ENCODE measurements around the gene ANO4.

Gene ANO4

GRCh38 chr12:100901266-100901665, 106.7 kb downstream of the ANO4 start:
- H3K27ac ChIP-seq (ENCODE audit: low read depth, low read length) = no peak overlapping the region
- no peak overlapping the region for H3K4me3 ChIP-seq (ENCODE audit: insufficient read depth, low read length, poor library complexity, severe bottlenecking)
- TF ChIP-seq, protein P1, sequence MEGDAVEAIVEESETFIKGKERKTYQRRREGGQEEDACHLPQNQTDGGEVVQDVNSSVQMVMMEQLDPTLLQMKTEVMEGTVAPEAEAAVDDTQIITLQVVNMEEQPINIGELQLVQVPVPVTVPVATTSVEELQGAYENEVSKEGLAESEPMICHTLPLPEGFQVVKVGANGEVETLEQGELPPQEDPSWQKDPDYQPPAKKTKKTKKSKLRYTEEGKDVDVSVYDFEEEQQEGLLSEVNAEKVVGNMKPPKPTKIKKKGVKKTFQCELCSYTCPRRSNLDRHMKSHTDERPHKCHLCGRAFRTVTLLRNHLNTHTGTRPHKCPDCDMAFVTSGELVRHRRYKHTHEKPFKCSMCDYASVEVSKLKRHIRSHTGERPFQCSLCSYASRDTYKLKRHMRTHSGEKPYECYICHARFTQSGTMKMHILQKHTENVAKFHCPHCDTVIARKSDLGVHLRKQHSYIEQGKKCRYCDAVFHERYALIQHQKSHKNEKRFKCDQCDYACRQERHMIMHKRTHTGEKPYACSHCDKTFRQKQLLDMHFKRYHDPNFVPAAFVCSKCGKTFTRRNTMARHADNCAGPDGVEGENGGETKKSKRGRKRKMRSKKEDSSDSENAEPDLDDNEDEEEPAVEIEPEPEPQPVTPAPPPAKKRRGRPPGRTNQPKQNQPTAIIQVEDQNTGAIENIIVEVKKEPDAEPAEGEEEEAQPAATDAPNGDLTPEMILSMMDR (IDR thresholded peaks at IDR 0.05; ENCODE audit: insufficient read depth, low read length, poor library complexity, severe bottlenecking) = no peak
- no peak for TF ChIP-seq EZH2phosphoT487 (conservative IDR thresholded peaks at IDR 0.05; ENCODE audit: low read length)
- H3K27me3 ChIP-seq (ENCODE audit: low read length) = no peaks in the 10 kb centered on the region
- no peak overlapping the region for H3K9ac ChIP-seq (ENCODE audit: low read length)
- no peaks in the 10 kb centered on the region for H3F3A ChIP-seq (ENCODE audit: insufficient read depth)
- no peak overlapping the region for H2AFZ ChIP-seq (ENCODE audit: low read depth, low read length, severe bottlenecking)
- H4K20me1 ChIP-seq (ENCODE audit: low read depth, low read length) = no peaks in the 10 kb centered on the region
- no peaks in the 10 kb centered on the region for H3K79me2 ChIP-seq (ENCODE audit: insufficient read depth, low read length)
- H3K9me2 ChIP-seq (replicated peaks; ENCODE audit: insufficient read depth, low read length) = no peaks in the 10 kb centered on the region
- no peaks in the 10 kb centered on the region for H3K36me3 ChIP-seq (ENCODE audit: low read length)
- H3K4me2 ChIP-seq (ENCODE audit: low read depth, low read length, poor library complexity, severe bottlenecking) = no peak overlapping the region
- no peaks in the 10 kb centered on the region for H3K9me3 ChIP-seq (ENCODE audit: insufficient read depth, low read length)

GRCh38 chr12:100904270-100904669, 109.7 kb downstream of the ANO4 start:
- no peaks in the 10 kb centered on the region for H4K20me1 ChIP-seq (ENCODE audit: low read depth, low read length)
- H3K9me3 ChIP-seq (ENCODE audit: insufficient read depth, low read length) = no peaks in the 10 kb centered on the region
- no peak overlapping the region for H3K9ac ChIP-seq (ENCODE audit: low read length)
- TF ChIP-seq EZH2phosphoT487 (conservative IDR thresholded peaks at IDR 0.05; ENCODE audit: low read length) = no peak
- TF ChIP-seq, protein P1 (IDR thresholded peaks at IDR 0.05; ENCODE audit: insufficient read depth, low read length, poor library complexity, severe bottlenecking) = no peak
- H3K36me3 ChIP-seq (ENCODE audit: low read length) = no peaks in the 10 kb centered on the region
- no peak overlapping the region for H3K27ac ChIP-seq (ENCODE audit: low read depth, low read length)
- no peak overlapping the region for H3K4me2 ChIP-seq (ENCODE audit: low read depth, low read length, poor library complexity, severe bottlenecking)
- no peaks in the 10 kb centered on the region for H3K79me2 ChIP-seq (ENCODE audit: insufficient read depth, low read length)
- H2AFZ ChIP-seq (ENCODE audit: low read depth, low read length, severe bottlenecking) = no peak overlapping the region
- no peaks in the 10 kb centered on the region for H3K27me3 ChIP-seq (ENCODE audit: low read length)
- H3F3A ChIP-seq (ENCODE audit: insufficient read depth) = no peaks in the 10 kb centered on the region
- no peak overlapping the region for H3K4me3 ChIP-seq (ENCODE audit: insufficient read depth, low read length, poor library complexity, severe bottlenecking)
- H3K9me2 ChIP-seq (replicated peaks; ENCODE audit: insufficient read depth, low read length) = no peaks in the 10 kb centered on the region

DNA sequence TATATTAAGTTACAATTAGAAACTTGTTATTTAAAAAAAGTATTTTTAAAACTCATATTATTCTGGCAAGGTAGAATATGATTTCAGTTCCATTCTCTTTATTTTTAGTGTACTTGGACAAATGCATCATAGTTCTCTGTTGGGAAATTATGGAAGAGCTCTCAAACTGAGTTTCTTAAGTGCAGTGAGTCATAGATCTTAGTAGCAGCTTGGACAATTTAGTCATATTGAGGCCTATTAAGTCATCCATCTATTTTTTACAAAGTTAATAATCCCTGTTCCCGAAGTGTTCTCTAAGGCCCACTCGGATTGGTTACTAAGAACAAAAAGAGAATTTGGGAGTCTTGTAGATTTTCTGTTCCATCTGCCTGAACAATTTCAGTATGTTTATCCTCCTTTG, 113.9 kb downstream of the ANO4 start:
- Histone ChIP-seq H4K20me1 (ENCODE audit: low read depth, low read length) (no peaks in the 10 kb centered on the region), H3K4me2 (ENCODE audit: low read depth, low read length, poor library complexity, severe bottlenecking) (no peak overlapping the region), H3K36me3 (ENCODE audit: low read length) (no peaks in the 10 kb centered on the region), H3K9me2 (replicated peaks; ENCODE audit: insufficient read depth, low read length) (no peaks in the 10 kb centered on the region), H3K4me3 (ENCODE audit: insufficient read depth, low read length, poor library complexity, severe bottlenecking) (no peak overlapping the region), H3K27me3 (ENCODE audit: low read length) (no peaks in the 10 kb centered on the region), H3K9ac (ENCODE audit: low read length) (no peak overlapping the region), H3F3A (ENCODE audit: insufficient read depth) (no peaks in the 10 kb centered on the region), H2AFZ (ENCODE audit: low read depth, low read length, severe bottlenecking) (no peak overlapping the region), H3K79me2 (ENCODE audit: insufficient read depth, low read length) (no peaks in the 10 kb centered on the region), H3K9me3 (ENCODE audit: insufficient read depth, low read length) (no peaks in the 10 kb centered on the region), H3K27ac (ENCODE audit: low read depth, low read length) (no peak overlapping the region)
- TF ChIP-seq, protein P1 (IDR thresholded peaks at IDR 0.05; ENCODE audit: insufficient read depth, low read length, poor library complexity, severe bottlenecking) = no peak
- no peak for TF ChIP-seq EZH2phosphoT487 (conservative IDR thresholded peaks at IDR 0.05; ENCODE audit: low read length)

Data from SU-DHL-6 (cell line).